PC-3 (cell line): ENCODE measurements around the gene MOB1B.

Experiments used
- EZH2phosphoT487 ChIP-seq: fragments of 300-600 bp; sonication (generic); IDR thresholded peaks from 2 replicates; pipeline ENCODE4 v1.6.1; 2018; ENCODE audit warnings: mild to moderate bottlenecking, antibody characterized with exemption, low read length, borderline replicate concordance
- TF ChIP-seq, protein P1 (sequence below): fragments of 300-600 bp; sonication (generic); conservative IDR thresholded peaks from 2 replicates; pipeline ENCODE4 v1.5.1; 2017; ENCODE audit warnings: antibody characterized with exemption, low read depth, mild to moderate bottlenecking, low read length

GRCh38 chr4:70863099-70863790 is 38.9 kb upstream of the MOB1B start:
- TF ChIP-seq, protein P1, sequence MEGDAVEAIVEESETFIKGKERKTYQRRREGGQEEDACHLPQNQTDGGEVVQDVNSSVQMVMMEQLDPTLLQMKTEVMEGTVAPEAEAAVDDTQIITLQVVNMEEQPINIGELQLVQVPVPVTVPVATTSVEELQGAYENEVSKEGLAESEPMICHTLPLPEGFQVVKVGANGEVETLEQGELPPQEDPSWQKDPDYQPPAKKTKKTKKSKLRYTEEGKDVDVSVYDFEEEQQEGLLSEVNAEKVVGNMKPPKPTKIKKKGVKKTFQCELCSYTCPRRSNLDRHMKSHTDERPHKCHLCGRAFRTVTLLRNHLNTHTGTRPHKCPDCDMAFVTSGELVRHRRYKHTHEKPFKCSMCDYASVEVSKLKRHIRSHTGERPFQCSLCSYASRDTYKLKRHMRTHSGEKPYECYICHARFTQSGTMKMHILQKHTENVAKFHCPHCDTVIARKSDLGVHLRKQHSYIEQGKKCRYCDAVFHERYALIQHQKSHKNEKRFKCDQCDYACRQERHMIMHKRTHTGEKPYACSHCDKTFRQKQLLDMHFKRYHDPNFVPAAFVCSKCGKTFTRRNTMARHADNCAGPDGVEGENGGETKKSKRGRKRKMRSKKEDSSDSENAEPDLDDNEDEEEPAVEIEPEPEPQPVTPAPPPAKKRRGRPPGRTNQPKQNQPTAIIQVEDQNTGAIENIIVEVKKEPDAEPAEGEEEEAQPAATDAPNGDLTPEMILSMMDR: no peak
- no peak for TF ChIP-seq EZH2phosphoT487
